IMR-90 (cell line): Measurements from ENCODE around the gene FAIM2. TPM values are rescaled to one million over a fixed set of nuclear protein-coding genes. Genes with fewer than 3 reads are reported as not detected.

Experiments
- ATAC-seq: fragments of 200-7000 bp; cut with Tn5 transposase; 2 replicates; pipeline ENCODE4 v1.9.1; 2020; ENCODE audit warnings: low read depth, mild to moderate bottlenecking, moderate library complexity
- BruUV-seq: library from RNA; stranded (reverse); fragments of 400-500 nt; replicated peaks from 2 replicates; lab custom pipeline; 2021; lab: Mats Ljungman, UMichigan
- CTCF ChIA-PET: fragments of 300-600 bp; formaldehyde crosslinking; extraction: SDS; loops from one replicate; lab custom pipeline; 2021; ENCODE audit warnings: antibody characterized with exemption; lab: Yijun Ruan, JAX
- POLR2A ChIA-PET: fragments of 300-600 bp; sonication (Branson Sonifier 250); formaldehyde crosslinking; loops from one replicate; lab custom pipeline; 2022; ENCODE audit warnings: antibody characterized with exemption; ENCODE audit not compliant: unreplicated experiment; lab: Charles Lee
- DNase-seq: peaks from one replicate; pipeline ENCODE4 v3.0.0; 2013
- H2AFZ ChIP-seq: replicated peaks from 2 replicates; pipeline ENCODE3; 2013; ENCODE audit warnings: low read length, mild to moderate bottlenecking; ENCODE audit not compliant: poor library complexity
- H2AK5ac ChIP-seq: 2 replicates; pipeline ENCODE4 v1.6.1; 2013; ENCODE audit warnings: low read depth, low read length, inconsistent platforms
- H2AK9ac ChIP-seq: replicated peaks from 2 replicates; pipeline ENCODE3; 2013; ENCODE audit warnings: mild to moderate bottlenecking, low read depth, low read length, moderate library complexity; ENCODE audit not compliant: poor library complexity
- H2BK120ac ChIP-seq: 2 replicates; pipeline ENCODE4 v1.6.1; 2013; ENCODE audit warnings: low read depth, low read length, inconsistent platforms
- H2BK15ac ChIP-seq: 3 replicates; pipeline ENCODE4 v1.6.1; 2013; ENCODE audit warnings: low read depth, low read length, inconsistent platforms
- H2BK20ac ChIP-seq: 2 replicates; pipeline ENCODE4 v1.6.1; 2013; ENCODE audit warnings: low read depth, mild to moderate bottlenecking, inconsistent platforms, low read length, moderate library complexity
- H2BK5ac ChIP-seq: 2 replicates; pipeline ENCODE4 v1.6.1; 2013; ENCODE audit warnings: mild to moderate bottlenecking, low read depth, low read length, inconsistent platforms; ENCODE audit not compliant: poor library complexity, severe bottlenecking
- H3K14ac ChIP-seq: replicated peaks from 2 replicates; pipeline ENCODE4 v1.6.1; 2013; ENCODE audit warnings: low read depth, low read length, inconsistent platforms
- H3K18ac ChIP-seq: 2 replicates; pipeline ENCODE4 v1.6.1; 2013; ENCODE audit warnings: low read depth, low read length, control low read depth
- H3K23ac ChIP-seq: 2 replicates; pipeline ENCODE4 v1.6.1; 2013; ENCODE audit warnings: low read depth, low read length, inconsistent platforms
- H3K27ac ChIP-seq: 2 replicates; pipeline ENCODE4 v1.5.1; 2013; ENCODE audit warnings: mild to moderate bottlenecking, control low read depth, low read length; ENCODE audit not compliant: insufficient read depth
- H3K27me3 ChIP-seq: 2 replicates; pipeline ENCODE4 v1.6.1; 2013; ENCODE audit warnings: low read length; ENCODE audit not compliant: control insufficient read depth, insufficient read depth
- H3K36me3 ChIP-seq: 2 replicates; pipeline ENCODE4 v1.6.1; 2013; ENCODE audit warnings: low read length, mixed read lengths; ENCODE audit not compliant: control insufficient read depth, insufficient read depth
- H3K4ac ChIP-seq: 2 replicates; pipeline ENCODE4 v1.6.1; 2013; ENCODE audit warnings: low read depth, low read length, inconsistent platforms
- H3K4me1 ChIP-seq: 2 replicates; pipeline ENCODE4 v1.6.1; 2013; ENCODE audit warnings: low read length, mixed read lengths; ENCODE audit not compliant: control insufficient read depth, insufficient read depth
- H3K4me2 ChIP-seq: 2 replicates; pipeline ENCODE4 v1.6.1; 2013; ENCODE audit warnings: low read depth, mild to moderate bottlenecking, control low read depth, low read length, moderate library complexity
- H3K4me3 ChIP-seq: 2 replicates; pipeline ENCODE4 v1.5.1; 2013; ENCODE audit warnings: low read depth, mild to moderate bottlenecking, control low read depth, low read length, moderate library complexity; ENCODE audit not compliant: insufficient read depth
- H3K56ac ChIP-seq: 2 replicates; pipeline ENCODE4 v1.6.1; 2013; ENCODE audit warnings: low read length, inconsistent platforms; ENCODE audit not compliant: insufficient read depth; ENCODE audit errors: extremely low read depth
- H3K79me1 ChIP-seq, 2 experiments: 2 replicates each; pipeline ENCODE4 v1.6.1; 2013; ENCODE audit warnings: low read length in 2 of 2, inconsistent platforms in 1 of 2, low read depth in 1 of 2
- H3K9ac ChIP-seq: 2 replicates; pipeline ENCODE4 v1.6.1; 2013; ENCODE audit warnings: low read depth, low read length, control low read depth
- H3K9me1 ChIP-seq: 2 replicates; pipeline ENCODE4 v1.6.1; 2013; ENCODE audit warnings: low read length, inconsistent platforms; ENCODE audit not compliant: insufficient read depth
- H3K9me3 ChIP-seq: 2 replicates; pipeline ENCODE4 v1.6.1; 2013; ENCODE audit warnings: low read length; ENCODE audit not compliant: control insufficient read depth, insufficient read depth
- H4K20me1 ChIP-seq: 2 replicates; pipeline ENCODE4 v1.6.1; 2013; ENCODE audit warnings: low read length, inconsistent platforms; ENCODE audit not compliant: insufficient read depth
- H4K5ac ChIP-seq: 2 replicates; pipeline ENCODE4 v1.6.1; 2013; ENCODE audit warnings: mild to moderate bottlenecking, low read depth, low read length, control low read depth
- H4K8ac ChIP-seq, 2 experiments: 2 replicates each; pipeline ENCODE4 v1.6.1; 2013; ENCODE audit warnings: low read depth in 2 of 2, low read length in 2 of 2, control low read depth in 1 of 2, inconsistent platforms in 1 of 2
- H4K91ac ChIP-seq: 2 replicates; pipeline ENCODE4 v1.6.1; 2013; ENCODE audit warnings: low read depth, low read length, inconsistent platforms; ENCODE audit not compliant: insufficient read depth
- BHLHE40 ChIP-seq: fragments of 150-350 bp; IDR thresholded peaks from 2 replicates; pipeline ENCODE4 v1.6.1; 2016; ENCODE audit warnings: mild to moderate bottlenecking, low read depth, low read length
- CEBPB ChIP-seq: IDR thresholded peaks from 2 replicates; pipeline ENCODE4 v1.6.1; 2012; ENCODE audit warnings: low read depth, low read length, improper control_type of control experiment
- CHD1 ChIP-seq: IDR thresholded peaks from 2 replicates; pipeline ENCODE4 v1.6.1; 2012; ENCODE audit warnings: low read depth, low read length, improper control_type of control experiment
- MAFK ChIP-seq: IDR thresholded peaks from 2 replicates; pipeline ENCODE4 v1.6.1; 2012; ENCODE audit warnings: low read depth, low read length, improper control_type of control experiment
- MAZ ChIP-seq: IDR thresholded peaks from 2 replicates; pipeline ENCODE4 v1.6.1; 2012; ENCODE audit warnings: low read depth, mild to moderate bottlenecking, low read length, improper control_type of control experiment, moderate library complexity, borderline replicate concordance
- MXI1 ChIP-seq: IDR thresholded peaks from 2 replicates; pipeline ENCODE4 v1.6.1; 2012; ENCODE audit warnings: low read depth, mild to moderate bottlenecking, low read length, moderate library complexity, borderline replicate concordance
- NFE2L2 ChIP-seq: fragments of 150-350 bp; IDR thresholded peaks from 2 replicates; pipeline ENCODE4 v1.6.1; 2016; ENCODE audit warnings: low read depth, mild to moderate bottlenecking, low read length
- RAD21 ChIP-seq: IDR thresholded peaks from 2 replicates; pipeline ENCODE4 v1.6.1; 2012; ENCODE audit warnings: low read length, improper control_type of control experiment
- RCOR1 ChIP-seq: IDR thresholded peaks from 2 replicates; pipeline ENCODE4 v1.6.1; 2012; ENCODE audit warnings: mild to moderate bottlenecking, low read length, improper control_type of control experiment; ENCODE audit not compliant: insufficient replicate concordance
- SMC3 ChIP-seq: fragments of 150-350 bp; IDR thresholded peaks from 2 replicates; pipeline ENCODE4 v1.6.1; 2016; ENCODE audit warnings: low read depth, mild to moderate bottlenecking, antibody characterized with exemption, low read length, moderate library complexity
- WGBS, 2 experiments: methylation state at CpG; one replicate each; pipeline versions ENCODE4 v1.1.5 to v1.1.7; 2013; ENCODE audit warnings: missing lambda C conversion rate in 2 of 2; ENCODE audit not compliant: insufficient read length in 1 of 2; ENCODE audit errors: extremely low coverage in 2 of 2; 5-methylcytosine and 5-hydroxymethylcytosine counted together
- dilution Hi-C: fragments of 300-500 bp; cut with HindIII; formaldehyde crosslinking; loops from one replicate; pipeline ENCODE4 v1.14.3; 2018; ENCODE audit warnings: low sequenced_read_pairs; ENCODE audit not compliant: unreplicated experiment
- in situ Hi-C: fragments of 300-500 bp; cut with MboI; formaldehyde crosslinking; loops from 3 replicates; pipeline ENCODE4 v1.14.3; 2019; ENCODE audit warnings: low sequenced_read_pairs, inconsistent platforms, mixed read lengths
- intact Hi-C: fragments of 100-400 bp; cut with micrococcal nuclease; formaldehyde crosslinking; loops from 2 replicates; pipeline ENCODE4 v1.10.0; 2022
- polyA plus RNA-seq, 3 experiments: library from polyadenylated mRNA; depleted of rRNA; stranded (reverse); fragments of >200 nt; gene quantifications; 2 replicates each; pipeline ENCODE4 v1.2.3, GENCODE V29; 2012; ENCODE audit warnings: low replicate concordance in 1 of 3
- total RNA-seq: library from RNA; depleted of rRNA; stranded (reverse); fragments of >200 nt; gene quantifications from 2 replicates; pipeline ENCODE4 v1.2.3, GENCODE V29; 2012
- TF ChIP-seq, protein P1 (sequence below): fragments of 150-350 bp; IDR thresholded peaks from 2 replicates; pipeline ENCODE4 v1.6.1; 2016; ENCODE audit warnings: low read depth, mild to moderate bottlenecking, low read length, moderate library complexity, borderline replicate concordance

The FAIM2 gene
- total and polyA plus RNA-seq, 2 of the 4 experiments (the other 2 are of a cell fraction), result 0.72 to 5.3 TPM

DNA sequence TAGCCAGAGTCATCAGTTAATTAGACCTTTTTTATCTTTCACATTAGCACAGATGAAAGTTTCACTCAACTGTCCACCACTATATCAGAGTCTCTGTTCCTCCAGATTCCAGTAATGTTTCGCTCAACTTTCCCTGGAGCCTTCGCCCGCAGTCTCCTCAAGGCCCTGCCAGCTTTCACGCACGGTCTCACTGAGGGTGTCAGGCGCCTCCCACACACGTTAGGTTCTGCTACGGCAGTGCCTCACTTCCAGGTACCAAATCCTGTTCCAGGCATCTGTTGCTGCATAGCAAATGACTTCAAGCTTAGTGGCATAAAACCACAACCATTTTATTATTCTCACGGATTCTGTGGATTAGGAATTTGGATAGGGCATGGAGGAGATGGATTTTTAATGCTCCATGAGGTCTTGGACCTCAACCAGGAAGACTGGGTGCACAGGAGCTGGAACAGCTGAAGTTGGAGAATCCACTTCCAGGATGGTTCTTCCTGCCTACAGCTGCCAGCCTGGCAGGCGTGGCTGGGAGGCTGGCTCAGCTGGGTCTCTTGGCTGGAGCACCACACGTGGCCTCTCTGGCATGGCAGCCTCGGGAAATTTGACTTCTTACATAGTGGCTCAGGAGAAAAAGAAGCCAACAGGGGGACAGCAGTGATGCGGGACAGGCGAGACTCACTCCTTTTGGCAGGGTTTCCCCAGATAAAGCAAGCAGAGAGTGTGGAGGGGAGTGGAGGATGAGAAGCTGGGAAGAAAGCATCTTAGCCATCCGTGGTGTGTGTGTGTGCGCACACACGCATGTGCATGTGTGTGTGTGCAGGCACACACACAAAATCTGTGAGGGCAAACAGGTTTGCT is 39.5 kb downstream of the FAIM2 start:
- Histone ChIP-seq H4K91ac (no peak overlapping the region), H3K56ac (no peak overlapping the region), H3K9me1 (no peaks in the 10 kb centered on the region), H3K27me3 (peaks cover 22% of the 10 kb centered on the region), H3K4me2 (no peak overlapping the region), H4K20me1 (0 out of 2 replicates have a peak, but pooled peaks cover 4% of the 10 kb centered on the region), H2BK20ac (no peak overlapping the region), H3K79me1 (no peaks in the 10 kb centered on the region), H3K23ac (no peak overlapping the region), H3K9me3 (no peaks in the 10 kb centered on the region), H3K18ac (no peak overlapping the region), H3K14ac (no peak overlapping the region), H3K27ac (no peak overlapping the region), H3K4ac (no peak overlapping the region), H2BK5ac (no peak overlapping the region), H3K4me1 (peaks cover 14% of the 10 kb centered on the region), H2AK5ac (no peak overlapping the region), H2BK120ac (no peak overlapping the region), H3K4me3 (no peak overlapping the region), H2BK15ac (no peak overlapping the region), H2AFZ (no peak overlapping the region), H2AK9ac (no peak overlapping the region), H3K9ac (no peak overlapping the region), H4K5ac (no peak overlapping the region), H4K8ac (no peak overlapping the region), H3K36me3 (no peaks in the 10 kb centered on the region)
- DNase-seq (no peak), ATAC-seq (no peak)
- intact Hi-C loops, result no loop called here
- ChIA-PET POLR2A (no interaction called here), CTCF (interaction anchor here (1.0 kb wide), 1 partner anchor 103 kb away, joined by 3 read pairs; no protein-coding TSS in a partner anchor)
- BruUV-seq, result no TSS peak
- in situ Hi-C loops, result no loop called here
- 57% methylated on average over 6 of the region's 17 CpGs; no CpG with 5 or more reads in 1 of the 2 experiments for WGBS, 2 experiments
- TF ChIP-seq MXI1 (no peak), NFE2L2 (no peak), CEBPB (no peak), SMC3 (no peak), CHD1 (no peak), RAD21 (no peak), MAFK (no peak), RCOR1 (no peak), MAZ (no peak), BHLHE40 (no peak)
- TF ChIP-seq, protein P1, sequence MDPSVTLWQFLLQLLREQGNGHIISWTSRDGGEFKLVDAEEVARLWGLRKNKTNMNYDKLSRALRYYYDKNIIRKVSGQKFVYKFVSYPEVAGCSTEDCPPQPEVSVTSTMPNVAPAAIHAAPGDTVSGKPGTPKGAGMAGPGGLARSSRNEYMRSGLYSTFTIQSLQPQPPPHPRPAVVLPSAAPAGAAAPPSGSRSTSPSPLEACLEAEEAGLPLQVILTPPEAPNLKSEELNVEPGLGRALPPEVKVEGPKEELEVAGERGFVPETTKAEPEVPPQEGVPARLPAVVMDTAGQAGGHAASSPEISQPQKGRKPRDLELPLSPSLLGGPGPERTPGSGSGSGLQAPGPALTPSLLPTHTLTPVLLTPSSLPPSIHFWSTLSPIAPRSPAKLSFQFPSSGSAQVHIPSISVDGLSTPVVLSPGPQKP, result no peak
- dilution Hi-C loops, result no loop called here
